ENCODE data around the gene PAX3. TPM values are rescaled to one million over a fixed set of nuclear protein-coding genes. Genes with fewer than 3 reads are reported as not detected.

Gene PAX3
- total RNA-seq, 6 donors from 2014 or later: 1.0 TPM; not detected in 5

DNA sequence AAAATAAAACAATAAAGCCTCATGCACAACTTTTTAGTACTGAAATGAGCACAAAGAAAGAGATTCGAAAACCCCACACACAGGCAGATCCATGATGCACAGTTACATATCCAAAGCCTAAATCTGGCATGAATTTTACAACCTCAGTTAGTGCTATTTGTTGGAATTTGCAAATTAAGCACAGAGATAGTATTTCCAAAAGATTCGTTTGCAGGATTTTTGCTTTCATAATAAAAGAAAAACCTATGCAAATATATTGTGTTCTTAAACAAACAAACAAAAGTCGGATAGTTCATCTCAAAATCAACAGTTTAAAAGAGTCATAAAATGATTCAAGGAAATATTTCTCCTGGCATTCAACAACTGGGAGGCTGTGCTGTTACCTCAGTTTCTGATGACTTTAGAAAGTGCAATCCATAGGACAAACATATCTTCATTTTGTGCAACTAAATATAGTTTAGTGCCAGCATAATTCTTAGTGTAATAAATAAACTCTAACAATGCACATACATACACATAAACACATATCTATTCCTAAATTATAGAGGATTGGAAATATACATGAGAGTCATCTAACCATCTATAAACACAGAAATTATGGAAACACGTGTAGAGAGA, 10.8 kb downstream of the PAX3 start:
- peaks cover 0 to 53% (median 18%) of the 10 kb centered on the region in 4 donors for H3K27me3 ChIP-seq
- DNase-seq (no peak), ATAC-seq (ENCODE audit: low FRiP score in 2 of 2) (no peak)
- H3K9me3 ChIP-seq: no peaks in the 10 kb centered on the region
- H3K4me3 ChIP-seq: no peak overlapping the region
- H3K27ac ChIP-seq: no peak overlapping the region
- H3K36me3 ChIP-seq: no peaks in the 10 kb centered on the region
- 24 to 26% methylated on average over 4 of the region's 4 CpGs for WGBS, 2 donors
- TF ChIP-seq, protein P1, sequence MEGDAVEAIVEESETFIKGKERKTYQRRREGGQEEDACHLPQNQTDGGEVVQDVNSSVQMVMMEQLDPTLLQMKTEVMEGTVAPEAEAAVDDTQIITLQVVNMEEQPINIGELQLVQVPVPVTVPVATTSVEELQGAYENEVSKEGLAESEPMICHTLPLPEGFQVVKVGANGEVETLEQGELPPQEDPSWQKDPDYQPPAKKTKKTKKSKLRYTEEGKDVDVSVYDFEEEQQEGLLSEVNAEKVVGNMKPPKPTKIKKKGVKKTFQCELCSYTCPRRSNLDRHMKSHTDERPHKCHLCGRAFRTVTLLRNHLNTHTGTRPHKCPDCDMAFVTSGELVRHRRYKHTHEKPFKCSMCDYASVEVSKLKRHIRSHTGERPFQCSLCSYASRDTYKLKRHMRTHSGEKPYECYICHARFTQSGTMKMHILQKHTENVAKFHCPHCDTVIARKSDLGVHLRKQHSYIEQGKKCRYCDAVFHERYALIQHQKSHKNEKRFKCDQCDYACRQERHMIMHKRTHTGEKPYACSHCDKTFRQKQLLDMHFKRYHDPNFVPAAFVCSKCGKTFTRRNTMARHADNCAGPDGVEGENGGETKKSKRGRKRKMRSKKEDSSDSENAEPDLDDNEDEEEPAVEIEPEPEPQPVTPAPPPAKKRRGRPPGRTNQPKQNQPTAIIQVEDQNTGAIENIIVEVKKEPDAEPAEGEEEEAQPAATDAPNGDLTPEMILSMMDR (IDR thresholded peaks at IDR 0.05): no peak
- TF ChIP-seq EP300 (IDR thresholded peaks at IDR 0.05) (no peak), POLR2AphosphoS5 (IDR thresholded peaks at IDR 0.05) (no peak), POLR2A (IDR thresholded peaks at IDR 0.05) (no peak)
- H3K4me1 ChIP-seq: peaks cover 0 to 6% (median 4%) of the 10 kb centered on the region in 4 donors

DNA sequence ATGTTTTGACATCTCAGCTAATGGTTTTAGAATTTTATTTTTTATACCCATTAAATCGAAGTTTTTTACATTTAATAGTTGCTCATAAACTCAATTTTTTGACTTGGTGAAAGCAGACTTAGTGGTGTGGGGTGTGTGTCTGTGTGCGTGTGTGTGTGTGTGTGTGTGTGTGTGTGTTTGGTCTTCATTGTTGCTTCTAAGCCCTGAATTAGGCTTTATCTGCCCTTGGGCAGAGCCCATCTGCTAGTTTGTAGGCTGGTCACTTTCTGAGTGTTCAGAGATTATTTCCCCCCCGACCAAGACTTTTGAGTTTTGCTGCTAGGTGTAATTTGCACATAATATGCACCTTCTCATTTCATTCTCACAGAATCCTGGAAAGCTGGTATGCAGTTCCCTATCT, 14.3 kb downstream of the PAX3 start:
- DNase-seq (no peak), ATAC-seq (ENCODE audit: low FRiP score in 2 of 2) (no peak)
- TF ChIP-seq, protein P1 (IDR thresholded peaks at IDR 0.05): no peak
- TF ChIP-seq POLR2AphosphoS5 (IDR thresholded peaks at IDR 0.05) (no peak), POLR2A (IDR thresholded peaks at IDR 0.05) (no peak), EP300 (IDR thresholded peaks at IDR 0.05) (no peak)
- H3K36me3 ChIP-seq: no peaks in the 10 kb centered on the region
- H3K27ac ChIP-seq: no peak overlapping the region
- H3K4me3 ChIP-seq: no peak overlapping the region
- no peaks in the 10 kb centered on the region for H3K4me1 ChIP-seq
- H3K9me3 ChIP-seq: no peaks in the 10 kb centered on the region
- peaks cover 0 to 25% (median 8%) of the 10 kb centered on the region in 4 donors for H3K27me3 ChIP-seq
- 34 to 46% methylated on average over 3 of the region's 3 CpGs for WGBS, 2 donors

DNA sequence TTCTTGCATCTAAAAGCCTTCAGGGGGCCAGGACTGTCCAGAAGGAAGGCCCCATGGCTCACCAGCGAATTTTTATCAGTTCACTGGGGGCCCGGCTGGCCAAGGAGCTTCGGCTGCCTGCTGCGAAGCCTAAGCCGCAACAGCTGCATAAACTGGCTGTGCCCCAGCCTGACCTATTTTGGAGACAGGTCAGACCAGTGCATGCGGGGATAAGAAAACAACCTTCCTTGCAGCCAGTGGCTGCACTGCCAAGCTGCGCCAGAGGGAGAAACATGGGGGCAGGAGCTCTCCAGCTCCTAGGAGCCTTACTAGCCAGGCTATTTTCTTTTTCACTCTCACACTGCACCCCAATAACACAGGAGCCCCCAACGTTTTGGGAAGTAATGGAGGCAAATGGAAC, 15.2 kb downstream of the PAX3 start:
- H3K27me3 ChIP-seq: peaks cover 0 to 16% (median 4%) of the 10 kb centered on the region in 4 donors
- ATAC-seq (ENCODE audit: low FRiP score in 2 of 2): no peak

DNA sequence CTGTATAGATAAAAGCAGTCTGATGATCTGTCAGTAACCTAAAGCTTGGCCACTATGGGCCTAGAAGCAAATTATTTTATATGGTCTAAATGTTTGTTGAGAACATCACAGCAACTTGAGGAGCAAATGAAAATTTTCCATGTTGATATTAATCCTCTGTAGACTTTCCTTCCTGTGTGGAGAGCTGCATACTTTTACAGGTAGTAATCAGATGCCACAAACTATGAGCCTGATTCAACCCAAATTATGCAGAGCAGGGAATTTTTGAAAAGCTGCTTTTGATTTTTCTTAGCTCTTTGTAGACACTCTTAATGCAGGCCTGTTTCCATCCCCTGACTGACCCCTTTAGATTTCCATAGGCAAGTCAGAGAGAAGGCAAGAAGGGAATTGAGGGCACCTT, 17.3 kb downstream of the PAX3 start:
- TF ChIP-seq, protein P1 (IDR thresholded peaks at IDR 0.05): no peak
- TF ChIP-seq POLR2A (IDR thresholded peaks at IDR 0.05): no peak
- TF ChIP-seq POLR2AphosphoS5 (IDR thresholded peaks at IDR 0.05): no peak
- no peak for TF ChIP-seq EP300 (IDR thresholded peaks at IDR 0.05)
- no peaks in the 10 kb centered on the region for H3K4me1 ChIP-seq
- ATAC-seq (ENCODE audit: low FRiP score in 2 of 2) (no peak), DNase-seq (no peak)
- H3K36me3 ChIP-seq: no peaks in the 10 kb centered on the region
- no peaks in the 10 kb centered on the region for H3K9me3 ChIP-seq
- H3K27ac ChIP-seq: no peak overlapping the region
- H3K4me3 ChIP-seq: no peak overlapping the region
- peaks cover 0 to 3% (median 0%) of the 10 kb centered on the region in 4 donors for H3K27me3 ChIP-seq

More for the DNA sequence above, 15.2 kb downstream of the PAX3 start:
- WGBS, 2 donors: 17 to 49% methylated on average over 8 of the region's 8 CpGs
- H3K4me3 ChIP-seq: no peak overlapping the region
- H3K27ac ChIP-seq: no peak overlapping the region
- H3K36me3 ChIP-seq: no peaks in the 10 kb centered on the region
- H3K9me3 ChIP-seq: no peaks in the 10 kb centered on the region
- peak in 1 of 2 donors; percentile 31 for DNase-seq
- TF ChIP-seq POLR2A (IDR thresholded peaks at IDR 0.05) (no peak), POLR2AphosphoS5 (IDR thresholded peaks at IDR 0.05) (no peak), EP300 (IDR thresholded peaks at IDR 0.05) (no peak)
- TF ChIP-seq, protein P1 (IDR thresholded peaks at IDR 0.05): no peak
- H3K4me1 ChIP-seq: no peaks in the 10 kb centered on the region

DNA sequence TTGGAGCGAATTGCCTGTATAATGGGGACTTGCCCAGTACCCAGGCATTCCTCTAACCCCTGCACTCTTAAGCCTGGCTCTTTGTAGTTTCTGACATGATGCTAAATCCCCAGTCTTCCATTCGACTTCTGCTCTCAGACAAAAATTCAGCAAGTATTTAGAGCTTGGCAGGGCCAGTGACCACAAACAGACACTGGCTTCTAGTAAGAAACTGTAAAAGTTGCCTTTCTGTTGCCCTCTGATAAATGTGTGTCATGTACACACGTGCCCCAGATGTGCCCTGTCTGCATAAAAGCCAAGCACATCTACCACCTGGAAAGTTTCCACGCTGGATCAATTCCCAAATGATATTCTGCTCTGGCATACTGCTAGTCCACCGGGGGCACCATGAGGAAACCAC, 18.0 kb downstream of the PAX3 start:
- ATAC-seq (ENCODE audit: low FRiP score in 2 of 2): no peak

More for the DNA sequence above, 18.0 kb downstream of the PAX3 start:
- H3K4me1 ChIP-seq: no peaks in the 10 kb centered on the region
- 74 to 81% methylated on average over 5 of the region's 5 CpGs for WGBS, 2 donors
- no peak overlapping the region for H3K27ac ChIP-seq
- H3K36me3 ChIP-seq: no peaks in the 10 kb centered on the region
- peaks cover 0 to 2% (median 0%) of the 10 kb centered on the region in 4 donors for H3K27me3 ChIP-seq
- DNase-seq: no peak
- no peak overlapping the region for H3K4me3 ChIP-seq
- TF ChIP-seq, protein P1 (IDR thresholded peaks at IDR 0.05): no peak
- TF ChIP-seq POLR2AphosphoS5 (IDR thresholded peaks at IDR 0.05): no peak
- no peak for TF ChIP-seq EP300 (IDR thresholded peaks at IDR 0.05)
- TF ChIP-seq POLR2A (IDR thresholded peaks at IDR 0.05): no peak
- no peaks in the 10 kb centered on the region for H3K9me3 ChIP-seq

Measured in upper lobe of left lung (tissue), 6 donors.